Stimulated activated CD4-positive, alpha-beta T cell treated with anti-CD3 and anti-CD28 coated beads, Interleukin-1b, Interleukin-23, amount 100 ng/mL, for 4 hours (primary cell): Measurements from ENCODE around the gene RAB5IF.
"Not testable (repeated sequence)": the region's sequence is repeated elsewhere in the genome, so short reads cannot be mapped to it uniquely, and the experiment has no call there.

Source experiments
- DNase-seq, 2 donors: peaks; one replicate each; pipeline ENCODE4 v3.0.0-alpha.2; 2020; ENCODE audit warnings: low read depth in 2 of 2

Gene RAB5IF

DNA sequence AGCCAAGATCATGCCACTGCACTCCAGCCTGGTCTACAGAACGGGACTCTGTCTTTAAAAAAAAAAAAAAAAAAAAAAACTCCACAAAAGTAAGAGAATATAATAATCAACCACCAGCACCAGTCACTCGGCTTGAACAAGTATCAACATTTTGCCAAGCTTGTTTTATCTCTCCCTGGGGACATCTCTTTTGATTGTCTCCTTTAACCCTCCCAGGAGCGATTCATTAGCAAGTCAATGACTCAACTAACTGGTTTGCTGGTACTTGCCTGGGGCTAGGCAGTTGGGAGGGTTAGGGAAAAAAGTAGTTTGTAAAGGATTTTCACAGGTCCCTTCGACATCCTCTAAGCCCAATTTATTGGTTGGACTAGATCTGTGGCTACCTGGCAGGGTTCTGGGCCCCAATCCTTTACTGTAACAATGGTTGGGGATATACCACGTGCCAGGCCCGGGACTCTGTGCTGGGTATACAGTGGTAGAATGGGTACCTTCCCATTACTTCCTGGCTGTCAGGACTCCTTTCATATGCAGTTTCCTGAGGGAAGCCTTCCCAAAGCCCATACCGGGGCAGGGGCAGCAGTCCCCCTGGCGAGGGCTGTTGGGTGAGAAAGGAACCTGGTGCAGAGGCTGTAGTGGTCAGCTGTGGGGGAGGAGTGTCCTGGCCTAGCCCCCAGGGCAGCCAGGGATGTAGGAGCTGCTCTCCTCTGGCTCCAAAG, 20.0 kb upstream of the RAB5IF start:
- no peak for DNase-seq

- no peak for DNase-seq
Observed at GRCh38 chr20:36587388-36588070, 18.1 kb upstream of the RAB5IF start.

GRCh38 chr20:36591281-36591680, 14.3 kb upstream of the RAB5IF start:
- DNase-seq = no peak

DNA sequence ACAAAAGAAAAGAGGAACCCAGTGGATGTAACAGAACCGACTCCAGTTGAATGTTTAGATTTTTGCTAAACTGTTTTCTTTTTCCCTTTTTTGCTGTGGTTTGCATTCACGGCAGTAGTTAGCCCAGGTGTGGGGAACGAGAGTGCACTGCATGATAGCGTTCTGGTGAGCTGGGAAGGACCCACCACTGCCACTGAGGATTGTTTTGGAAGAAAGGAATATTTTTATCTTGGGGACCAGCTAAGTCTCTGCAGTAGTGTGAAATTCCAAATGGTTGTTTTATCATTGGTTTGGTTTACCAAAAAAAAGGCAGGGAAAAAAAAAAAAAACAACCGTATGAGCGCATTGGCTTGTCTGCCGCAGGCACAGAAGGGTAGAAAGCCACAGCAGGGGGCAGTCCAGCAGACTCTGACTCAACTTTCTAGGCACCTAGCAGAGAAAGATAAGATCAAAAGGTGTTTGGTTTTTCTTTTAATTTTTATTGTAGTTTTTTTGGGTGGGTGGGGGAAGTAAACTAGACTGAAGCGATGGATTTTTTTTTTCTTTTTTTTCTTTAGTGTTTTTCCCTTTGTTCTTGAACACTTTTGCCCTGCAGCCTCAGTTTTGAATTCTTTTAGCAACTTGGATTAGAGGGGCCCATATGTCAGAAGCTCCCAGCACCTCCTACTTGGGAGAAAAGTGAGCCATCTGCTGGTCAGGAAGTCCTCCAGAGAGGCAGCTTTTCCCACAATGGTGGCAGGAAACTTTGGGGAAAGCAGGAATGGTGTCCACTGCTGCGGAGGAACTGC, 13.5 kb upstream of the RAB5IF start:
- peak in 1 of 2 donors; percentile 36 for DNase-seq

- no peak for DNase-seq
Observed at GRCh38 chr20:36593347-36593929, 12.1 kb upstream of the RAB5IF start.

- no peak for DNase-seq
Observed at GRCh38 chr20:36599912-36600345, 5.7 kb upstream of the RAB5IF start.

DNA sequence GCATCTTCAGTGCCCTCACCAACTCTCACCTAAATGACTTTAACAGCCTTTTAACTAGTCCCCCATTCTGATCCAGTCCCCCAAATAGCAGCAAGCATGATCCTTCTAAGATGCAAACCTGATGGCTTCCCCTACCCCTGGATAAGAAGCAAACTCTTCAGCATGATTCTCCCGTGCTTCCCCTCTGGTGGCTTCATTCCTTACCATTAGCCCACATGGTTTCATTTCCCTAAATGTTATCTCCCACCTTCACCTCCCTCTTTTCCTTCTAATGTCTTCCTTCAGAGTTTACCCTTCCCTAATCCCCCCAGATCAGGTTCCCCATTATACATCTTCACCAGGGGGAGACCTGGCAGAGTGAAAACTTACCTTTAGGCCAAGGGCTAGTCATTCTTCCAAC, 4.0 kb upstream of the RAB5IF start:
- no peak for DNase-seq

- DNase-seq = peak in 1 of 2 donors; percentile 25
Observed at GRCh38 chr20:36604952-36605398, 604 bp upstream of the RAB5IF start.

DNA sequence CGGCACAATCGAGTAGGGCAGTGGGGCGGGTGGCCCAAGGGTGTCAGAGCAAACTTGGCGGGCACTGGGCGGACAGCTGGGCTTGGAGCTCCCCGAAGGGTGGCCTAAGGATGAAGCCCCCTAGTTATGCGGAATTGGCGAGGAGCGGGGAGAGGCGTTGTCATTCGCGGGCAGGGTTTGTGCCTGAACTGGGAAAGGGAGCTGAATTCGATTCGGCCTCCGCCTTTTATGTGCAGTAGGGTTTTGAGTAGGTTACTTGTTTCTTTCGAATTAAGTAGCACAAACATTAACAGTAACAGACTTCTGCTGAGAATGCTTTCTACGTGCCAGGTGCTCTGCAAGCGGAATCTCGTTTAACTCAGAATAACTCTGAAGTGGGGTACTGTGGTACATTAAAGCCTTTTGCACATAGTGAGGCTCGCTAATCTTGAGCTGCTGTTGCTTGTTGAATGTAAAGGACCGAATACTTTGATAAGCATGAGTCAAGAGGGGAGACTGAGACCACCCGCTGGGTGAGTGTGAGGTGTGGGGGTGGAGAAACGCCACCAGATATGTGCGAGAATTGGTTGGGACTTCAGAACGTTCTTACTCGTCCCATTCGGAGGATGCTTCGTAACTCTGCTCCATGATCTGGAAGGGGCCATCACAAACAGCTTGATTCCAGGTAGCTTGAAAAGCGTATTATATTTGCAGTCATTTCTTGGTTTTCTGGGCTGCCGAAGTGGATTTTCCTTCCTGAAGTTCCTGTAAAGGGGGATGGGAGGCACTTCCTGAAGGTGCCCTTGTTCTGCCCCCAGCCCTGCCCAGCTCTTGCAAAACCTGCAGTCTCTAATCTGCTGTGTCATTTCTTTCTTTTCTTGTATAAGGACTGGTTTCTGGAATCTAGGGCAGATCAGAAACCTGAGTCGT, 833 bp downstream of the RAB5IF start:
- DNase-seq = no peak

DNA sequence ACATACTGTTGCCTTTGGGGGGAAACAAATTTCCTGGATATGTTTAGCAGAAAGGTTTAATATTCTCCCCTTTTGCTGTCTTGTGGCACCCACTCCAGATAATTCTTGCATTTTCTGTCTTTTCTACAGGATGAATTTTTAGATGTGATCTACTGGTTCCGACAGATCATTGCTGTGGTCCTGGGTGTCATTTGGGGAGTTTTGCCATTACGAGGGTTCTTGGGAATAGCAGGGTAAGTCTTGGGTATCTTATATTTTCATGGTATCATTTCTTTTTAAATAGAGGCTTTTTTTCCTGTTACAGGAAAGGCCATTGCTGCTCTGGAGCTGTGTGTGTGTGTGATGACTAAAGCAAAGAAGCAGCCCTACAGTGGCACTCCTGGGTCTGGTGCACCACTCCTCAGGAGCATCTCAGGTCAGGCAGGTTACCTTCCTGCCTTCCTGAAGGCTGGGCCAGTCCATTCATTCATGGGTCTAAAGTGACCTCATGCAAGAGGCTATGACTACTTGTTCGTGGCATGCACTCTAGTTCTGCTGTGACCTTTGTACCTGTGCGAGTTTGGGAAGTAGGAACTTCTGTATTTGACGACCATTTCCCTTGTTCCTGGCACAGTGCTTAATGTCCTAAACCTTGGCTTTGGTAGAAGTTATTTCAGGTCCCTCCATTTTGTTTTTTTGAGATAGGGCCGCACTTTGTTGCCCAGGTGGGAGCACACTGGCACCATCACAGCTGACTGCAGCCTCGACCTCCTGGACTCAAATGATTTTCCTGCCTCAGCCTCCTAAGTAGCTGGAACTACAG, 2.2 kb downstream of the RAB5IF start:
- no peak for DNase-seq

GRCh38 chr20:36608388-36608728, 2.8 kb downstream of the RAB5IF start:
- DNase-seq = not testable (repeated sequence)

DNA sequence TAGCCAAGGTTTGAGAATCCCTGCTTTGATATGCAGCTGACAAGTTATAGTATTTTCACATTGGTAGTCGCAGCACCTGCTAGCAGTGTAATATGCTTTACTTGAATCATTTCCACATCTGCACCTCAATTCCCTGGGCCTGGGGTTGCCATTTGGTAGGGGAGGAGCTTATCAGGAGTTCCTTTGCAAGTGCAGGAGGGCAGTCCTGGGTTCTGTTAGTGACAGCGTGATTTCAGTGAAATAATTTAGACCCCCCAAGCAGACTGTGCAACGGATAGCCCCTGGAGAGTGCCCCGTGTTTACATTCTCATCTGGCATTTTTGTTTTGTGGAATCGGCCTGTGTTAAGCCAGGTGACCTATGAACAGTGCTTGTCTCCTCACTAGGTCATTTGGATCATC, 6.0 kb downstream of the RAB5IF start:
- no peak for DNase-seq

DNA sequence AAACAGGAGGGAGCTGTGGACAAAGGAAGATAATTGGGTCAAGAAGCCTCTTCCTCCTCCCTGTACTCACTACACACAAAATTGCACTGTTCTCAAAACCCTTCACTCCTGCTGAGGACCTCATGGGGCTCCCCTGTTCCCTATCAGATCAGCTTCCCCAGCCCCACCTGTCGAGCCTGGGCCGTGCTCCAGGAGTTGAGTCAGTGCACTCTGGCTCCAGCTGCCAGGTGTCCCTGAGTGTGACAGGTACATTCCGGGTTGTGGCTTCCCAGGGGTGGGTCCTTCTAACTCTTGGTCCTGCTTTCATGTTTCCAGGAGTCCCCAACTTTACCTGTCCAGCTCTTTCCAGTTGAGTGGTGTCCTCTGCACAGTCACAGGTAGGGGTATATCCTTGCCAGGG, 8.4 kb downstream of the RAB5IF start:
- DNase-seq = no peak

- DNase-seq = no peak
Observed at GRCh38 chr20:36614781-36615557, 9.4 kb downstream of the RAB5IF start.

DNA sequence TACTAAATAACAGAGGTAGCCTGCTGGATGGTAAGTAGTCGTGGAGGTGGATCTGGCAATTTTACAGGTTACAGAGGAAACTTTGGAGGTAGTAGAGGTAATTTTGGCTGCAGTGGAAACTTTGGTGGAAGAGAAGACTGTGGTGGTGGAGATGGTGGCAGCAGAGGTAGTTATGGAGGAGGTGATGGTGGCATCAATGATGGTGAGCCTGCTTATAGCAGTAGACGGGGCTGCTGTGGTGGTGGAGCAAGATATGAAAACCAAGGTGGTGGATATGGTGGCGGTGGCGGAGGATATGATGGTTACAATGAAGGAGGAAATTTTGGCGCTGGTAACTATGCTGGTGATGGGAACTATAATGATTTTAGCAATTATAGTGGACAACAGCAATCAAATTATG, 15.3 kb downstream of the RAB5IF start:
- no peak for DNase-seq

DNA sequence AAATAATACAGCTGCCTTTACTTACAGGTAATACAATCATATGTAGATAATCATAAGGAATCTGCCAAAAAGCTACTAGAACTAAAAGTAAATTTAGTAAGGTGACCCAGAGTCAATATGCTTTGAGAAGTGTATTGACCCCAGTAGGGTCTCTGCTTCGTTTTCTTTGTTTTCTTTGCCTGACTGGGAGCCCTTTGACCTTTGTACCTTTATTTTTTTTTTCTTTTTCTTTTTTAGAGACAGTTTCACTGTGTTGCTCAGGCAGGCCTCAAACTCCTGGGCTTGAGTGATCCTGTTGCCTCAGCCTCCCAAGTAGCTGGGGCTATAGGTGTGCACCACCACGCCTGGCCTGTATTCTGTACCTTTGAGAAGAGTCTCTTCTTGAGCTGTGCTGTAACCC, 17.9 kb downstream of the RAB5IF start:
- no peak for DNase-seq

GRCh38 chr20:36624068-36624943, 18.7 kb downstream of the RAB5IF start:
- no peak for DNase-seq

- no peak for DNase-seq
Observed at GRCh38 chr20:36624944-36625324, 19.4 kb downstream of the RAB5IF start.

DNA sequence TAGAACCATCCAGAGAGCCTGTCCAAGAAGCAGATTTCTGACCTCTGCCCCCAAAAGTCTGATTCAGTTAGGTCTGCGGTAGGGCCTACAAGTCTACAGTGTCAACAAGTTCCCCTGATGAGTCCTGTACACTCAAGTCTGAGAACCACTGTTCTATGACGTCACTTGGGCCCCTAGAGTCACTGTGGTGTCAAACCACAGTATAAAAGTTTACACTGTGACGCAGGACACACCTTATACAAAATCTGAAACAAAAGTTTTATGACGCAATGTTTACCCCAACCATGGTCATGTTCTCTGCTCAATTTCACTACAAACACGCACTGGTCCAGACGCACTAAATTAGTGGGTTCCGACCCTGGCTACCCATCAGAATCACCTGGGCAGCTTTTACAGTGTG, 22.5 kb downstream of the RAB5IF start:
- no peak for DNase-seq
